ENCODE results near the gene GTF3C4. TPM values are rescaled to one million over a fixed set of nuclear protein-coding genes. Genes with fewer than 3 reads are reported as not detected.

GTF3C4 gene
- total RNA-seq, 1 donor from 2014 or later: 27.9 TPM

- Histone ChIP-seq H3K9me3 (ENCODE audit: insufficient read depth, low read depth, low read length) (no peaks in the 10 kb centered on the region), H3K4me1 (ENCODE audit: insufficient read depth, low read length) (peaks cover 24% of the 10 kb centered on the region), H3K36me3 (ENCODE audit: insufficient read depth, low read length) (peaks cover 72% of the 10 kb centered on the region), H2AFZ (ENCODE audit: low read depth, low read length) (no peak overlapping the region), H3K27me3 (ENCODE audit: insufficient read depth, low read length) (no peaks in the 10 kb centered on the region), H4K20me1 (ENCODE audit: insufficient read depth, low read length) (no peaks in the 10 kb centered on the region), H3K4me3 (ENCODE audit: insufficient read depth, low read depth, low read length) (peak overlapping the region; percentile 25), H3K79me2 (ENCODE audit: insufficient read depth, low read length) (no peaks in the 10 kb centered on the region), H3K4me2 (ENCODE audit: low read length) (peak overlapping the region; percentile 75), H3K9ac (ENCODE audit: low read length) (peak overlapping the region; percentile 81), H3K27ac (ENCODE audit: low read depth, low read length) (peak overlapping the region; percentile 96)
- Mint-ChIP-seq H3K4me3 (ENCODE audit: unreplicated experiment) (peak overlapping the region; percentile 42), H3K27ac (ENCODE audit: unreplicated experiment) (peak overlapping the region; percentile 97), H3K36me3 (ENCODE audit: low read depth, unreplicated experiment) (peaks cover 24% of the 10 kb centered on the region), H3K9me3 (ENCODE audit: unreplicated experiment) (no peaks in the 10 kb centered on the region), H3K27me3 (ENCODE audit: low read depth, unreplicated experiment) (no peaks in the 10 kb centered on the region), H3K4me1 (ENCODE audit: low read depth, unreplicated experiment) (peaks cover 35% of the 10 kb centered on the region)
- no peak for DNase-seq (ENCODE audit: low read depth)
- no peak for FAIRE-seq
- TF ChIP-seq, protein P1, sequence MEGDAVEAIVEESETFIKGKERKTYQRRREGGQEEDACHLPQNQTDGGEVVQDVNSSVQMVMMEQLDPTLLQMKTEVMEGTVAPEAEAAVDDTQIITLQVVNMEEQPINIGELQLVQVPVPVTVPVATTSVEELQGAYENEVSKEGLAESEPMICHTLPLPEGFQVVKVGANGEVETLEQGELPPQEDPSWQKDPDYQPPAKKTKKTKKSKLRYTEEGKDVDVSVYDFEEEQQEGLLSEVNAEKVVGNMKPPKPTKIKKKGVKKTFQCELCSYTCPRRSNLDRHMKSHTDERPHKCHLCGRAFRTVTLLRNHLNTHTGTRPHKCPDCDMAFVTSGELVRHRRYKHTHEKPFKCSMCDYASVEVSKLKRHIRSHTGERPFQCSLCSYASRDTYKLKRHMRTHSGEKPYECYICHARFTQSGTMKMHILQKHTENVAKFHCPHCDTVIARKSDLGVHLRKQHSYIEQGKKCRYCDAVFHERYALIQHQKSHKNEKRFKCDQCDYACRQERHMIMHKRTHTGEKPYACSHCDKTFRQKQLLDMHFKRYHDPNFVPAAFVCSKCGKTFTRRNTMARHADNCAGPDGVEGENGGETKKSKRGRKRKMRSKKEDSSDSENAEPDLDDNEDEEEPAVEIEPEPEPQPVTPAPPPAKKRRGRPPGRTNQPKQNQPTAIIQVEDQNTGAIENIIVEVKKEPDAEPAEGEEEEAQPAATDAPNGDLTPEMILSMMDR (IDR thresholded peaks at IDR 0.05; ENCODE audit: insufficient read depth, low read depth, low read length): no peak
- no peak for TF ChIP-seq EZH2 (IDR thresholded peaks at IDR 0.05; ENCODE audit: insufficient read depth, low read length)
Observed at GRCh38 chr9:132646726-132647125, 23.5 kb upstream of the GTF3C4 start.

DNA sequence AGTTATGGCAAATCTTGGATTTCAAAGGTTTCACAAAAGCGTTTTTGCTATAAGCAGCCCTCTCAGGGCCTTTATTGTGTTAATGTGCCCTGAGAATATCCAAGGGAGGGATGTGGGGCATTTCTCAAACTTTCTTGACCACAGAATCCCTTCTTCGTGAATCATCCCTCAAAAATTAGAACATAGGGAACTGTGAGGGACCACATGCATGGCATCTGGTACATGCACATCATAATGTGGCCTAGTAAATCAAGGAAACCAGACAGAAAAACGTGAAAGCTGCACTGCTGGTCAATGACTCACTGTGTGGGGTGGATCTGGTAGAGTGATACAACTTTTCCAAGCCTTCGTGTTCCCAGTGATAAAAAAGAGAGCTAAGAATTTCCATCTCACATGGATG lies 22.9 kb upstream of the GTF3C4 start:
- Mint-ChIP-seq H3K36me3 (ENCODE audit: low read depth, unreplicated experiment) (peaks cover 22% of the 10 kb centered on the region), H3K9me3 (ENCODE audit: unreplicated experiment) (no peaks in the 10 kb centered on the region), H3K4me1 (ENCODE audit: low read depth, unreplicated experiment) (peaks cover 35% of the 10 kb centered on the region), H3K27me3 (ENCODE audit: low read depth, unreplicated experiment) (no peaks in the 10 kb centered on the region), H3K27ac (ENCODE audit: unreplicated experiment) (peak overlapping the region; percentile 97), H3K4me3 (ENCODE audit: unreplicated experiment) (peak overlapping the region; percentile 40)
- Histone ChIP-seq H3K36me3 (ENCODE audit: insufficient read depth, low read length) (peaks cover 70% of the 10 kb centered on the region), H3K79me2 (ENCODE audit: insufficient read depth, low read length) (no peaks in the 10 kb centered on the region), H4K20me1 (ENCODE audit: insufficient read depth, low read length) (no peaks in the 10 kb centered on the region), H3K9me3 (ENCODE audit: insufficient read depth, low read depth, low read length) (no peaks in the 10 kb centered on the region), H3K27me3 (ENCODE audit: insufficient read depth, low read length) (no peaks in the 10 kb centered on the region), H2AFZ (ENCODE audit: low read depth, low read length) (no peak overlapping the region), H3K4me1 (ENCODE audit: insufficient read depth, low read length) (peaks cover 24% of the 10 kb centered on the region), H3K27ac (ENCODE audit: low read depth, low read length) (peak overlapping the region; percentile 96), H3K4me3 (ENCODE audit: insufficient read depth, low read depth, low read length) (peak overlapping the region; percentile 25), H3K4me2 (ENCODE audit: low read length) (peak overlapping the region; percentile 75), H3K9ac (ENCODE audit: low read length) (peak overlapping the region; percentile 81)
- TF ChIP-seq, protein P1 (IDR thresholded peaks at IDR 0.05; ENCODE audit: insufficient read depth, low read depth, low read length): no peak
- TF ChIP-seq EZH2 (IDR thresholded peaks at IDR 0.05; ENCODE audit: insufficient read depth, low read length): no peak
- FAIRE-seq (peak; percentile 98), DNase-seq (ENCODE audit: low read depth) (peak; percentile 99)

DNA sequence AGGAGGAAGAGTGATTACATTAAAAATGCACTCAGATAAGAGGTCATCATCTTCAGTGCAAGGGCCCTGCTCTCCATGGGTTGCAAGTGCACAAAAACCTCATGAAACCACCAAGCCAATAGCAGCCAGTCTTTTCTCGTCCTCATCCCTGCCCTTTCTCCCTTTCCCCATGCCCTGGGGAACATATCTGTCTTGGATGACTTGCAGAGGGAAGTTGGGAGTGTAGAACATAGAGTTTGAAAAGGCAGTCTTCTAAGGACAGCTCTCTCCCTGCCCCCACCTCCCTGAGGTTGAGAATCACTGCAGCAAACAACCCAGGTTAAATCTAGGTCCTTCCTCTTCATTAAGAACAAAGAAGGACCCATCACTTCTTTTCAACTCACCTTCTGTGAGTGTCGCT lies 22.5 kb upstream of the GTF3C4 start:
- peak overlapping the region; percentile 27 for H3K4me3 ChIP-seq (ENCODE audit: insufficient read depth, low read depth, low read length)
- no peaks in the 10 kb centered on the region for H3K27me3 ChIP-seq (ENCODE audit: insufficient read depth, low read length)
- H3K9ac ChIP-seq (ENCODE audit: low read length): peak overlapping the region; percentile 73
- H3K4me1 ChIP-seq (ENCODE audit: insufficient read depth, low read length): peaks cover 24% of the 10 kb centered on the region
- peak overlapping the region; percentile 40 for H3K4me3 Mint-ChIP-seq (ENCODE audit: unreplicated experiment)
- H3K27ac ChIP-seq (ENCODE audit: low read depth, low read length): peak overlapping the region; percentile 96
- no peaks in the 10 kb centered on the region for H4K20me1 ChIP-seq (ENCODE audit: insufficient read depth, low read length)
- H3K4me2 ChIP-seq (ENCODE audit: low read length): peak overlapping the region; percentile 72
- peaks cover 70% of the 10 kb centered on the region for H3K36me3 ChIP-seq (ENCODE audit: insufficient read depth, low read length)
- H3K79me2 ChIP-seq (ENCODE audit: insufficient read depth, low read length): no peaks in the 10 kb centered on the region
- no peak overlapping the region for H2AFZ ChIP-seq (ENCODE audit: low read depth, low read length)
- DNase-seq (ENCODE audit: low read depth): no peak
- H3K27me3 Mint-ChIP-seq (ENCODE audit: low read depth, unreplicated experiment): no peaks in the 10 kb centered on the region
- H3K36me3 Mint-ChIP-seq (ENCODE audit: low read depth, unreplicated experiment): peaks cover 22% of the 10 kb centered on the region
- H3K27ac Mint-ChIP-seq (ENCODE audit: unreplicated experiment): peak overlapping the region; percentile 97
- no peak for FAIRE-seq
- no peaks in the 10 kb centered on the region for H3K9me3 ChIP-seq (ENCODE audit: insufficient read depth, low read depth, low read length)
- no peaks in the 10 kb centered on the region for H3K9me3 Mint-ChIP-seq (ENCODE audit: unreplicated experiment)
- TF ChIP-seq, protein P1 (IDR thresholded peaks at IDR 0.05; ENCODE audit: insufficient read depth, low read depth, low read length): no peak
- no peak for TF ChIP-seq EZH2 (IDR thresholded peaks at IDR 0.05; ENCODE audit: insufficient read depth, low read length)
- peaks cover 35% of the 10 kb centered on the region for H3K4me1 Mint-ChIP-seq (ENCODE audit: low read depth, unreplicated experiment)

Data from astrocyte (in vitro differentiated cells and primary cell).